Heart left ventricle (tissue), 16 donors: ENCODE measurements around the gene XRCC3. TPM values are rescaled to one million over a fixed set of nuclear protein-coding genes. Genes with fewer than 3 reads are reported as not detected.

Source experiments
- ATAC-seq, 4 donors: fragments of 200-7000 bp; cut with Tn5 transposase; one replicate each; pipeline ENCODE4 v1.9.1; 2020 to 2022; ENCODE audit warnings: moderate library complexity in 4 of 4, mild to moderate bottlenecking in 3 of 4, moderate number of reproducible peaks in 1 of 4
- DNase-seq, 5 donors: peaks; one replicate each; pipeline ENCODE4 v3.0.0-alpha.2; 2020
- H3K27ac ChIP-seq, 12 donors: fragments of 200-600 bp; sonication (generic) in 4 of 12; one replicate each; pipeline versions ENCODE4 v1.5.0 to v1.8.0; 2016 to 2022; ENCODE audit warnings: mild to moderate bottlenecking in 2 of 12
- H3K27me3 ChIP-seq, 9 donors: fragments of 200-600 bp; sonication (generic) in 2 of 9; one replicate each; pipeline versions ENCODE4 v1.5.1 to v1.8.0; 2016 to 2022; ENCODE audit warnings: mild to moderate bottlenecking in 3 of 9
- H3K36me3 ChIP-seq, 9 donors: fragments of 200-600 bp; sonication (generic) in 2 of 9; one replicate each; pipeline versions ENCODE4 v1.5.0 to v1.8.0; 2018 to 2022; ENCODE audit warnings: mild to moderate bottlenecking in 2 of 9
- H3K4me1 ChIP-seq, 12 donors: fragments of 200-600 bp; sonication (generic) in 4 of 12; one replicate each; pipeline versions ENCODE4 v1.5.0 to v1.8.0; 2016 to 2022; ENCODE audit warnings: mild to moderate bottlenecking in 3 of 12
- H3K4me3 ChIP-seq, 12 donors: fragments of 200-600 bp; sonication (generic) in 4 of 12; one replicate each; pipeline versions ENCODE4 v1.5.0 to v1.8.0; 2017 to 2022; ENCODE audit warnings: mild to moderate bottlenecking in 9 of 12, moderate library complexity in 4 of 12
- H3K9me3 ChIP-seq, 12 donors: fragments of 200-600 bp; sonication (generic) in 4 of 12; one replicate each; pipeline versions ENCODE4 v1.5.0 to v1.8.0; 2016 to 2022; ENCODE audit warnings: mild to moderate bottlenecking in 1 of 12
- CTCF ChIP-seq, 12 donors: fragments of 200-600 bp; sonication (generic) in 4 of 12; IDR thresholded peaks; one replicate each; pipeline versions ENCODE4 v1.5.0 to v1.8.0; 2018 to 2022; ENCODE audit warnings: antibody characterized with exemption in 12 of 12, mild to moderate bottlenecking in 5 of 12
- POLR2A ChIP-seq, 2 donors: fragments of 450-650 bp; IDR thresholded peaks; one replicate each; pipeline ENCODE4 v1.6.1; 2017; ENCODE audit warnings: antibody characterized with exemption in 2 of 2, mild to moderate bottlenecking in 2 of 2, moderate library complexity in 2 of 2
- WGBS, 4 donors: extraction: QIAGEN DNeasy Blood & Tissue Kit in 2 of 4; methylation state at CpG; one replicate each; pipeline versions ENCODE4 v1.1.5 to v1.1.7; 2013 to 2018; 5-methylcytosine and 5-hydroxymethylcytosine counted together
- intact Hi-C, 10 donors: fragments of 100-400 bp; cut with DNase I; formaldehyde crosslinking; loops; one replicate each; pipeline versions ENCODE4 v1.11.1 to v1.14.2; 2022
- polyA plus RNA-seq, 2 donors: library from polyadenylated mRNA; stranded (reverse); fragments of 200-250 nt; gene quantifications; one replicate each; pipeline ENCODE4 v1.2.3, GENCODE V29; 2013
- total RNA-seq, 9 donors: library from RNA; depleted of rRNA in 2 of 9; stranded (reverse); fragments of >200 nt in 2 of 9; fragmentation: NEBNext Ultra II Directional in 3 of 9; extraction: Animal tissue kit (Norgen Biotek cat#: 25700) in 3 of 9; gene quantifications; one replicate each; pipeline versions ENCODE4 v1.1.0 to v1.2.4, GENCODE V29; 2016 to 2023
- donor health status: ischemic (EF 13 %, LVEDD 7.1; RV severe dilation, severe dysfunction).
- donor health status: healthy with polysubstance abuse.
- donor health status: DM: no; HTN: yes; CAD: no.
- donor health status: DM: no; HTN: no; CAD: no.
- donor health status: ischemic (EF 25% LVEDD 6.9; RV normal size, moderate dysfunction).
- donor health status: ischemic (EF 25% LVEDD 5.7; RV mildly dilated, moderate dysfunction).
- donor health status: healthy.
- donor health status: DM: yes; HTN: yes; CAD: no.
- donor health status: ischemic (EF 35%, LVEDD 5.7; RV mildly dilated, moderate dysfunction).
- donor health status: nonischemic (EF 11% LVEDD 7.7; RV severe dilation, severe dysfunction).
- donor health status: DM: yes; HTN: yes; CAD: no.
- donor health status: PGD.
- donor health status: ischemic (EF 29% LVEDD 5.4; RV normal size, mild dysfunction).
- donor health status: nonischemic (EF 23%, LVEDD 6.1; RV moderate dilation, normal function).

XRCC3 gene
- total and polyA plus RNA-seq, 11 donors: 1.9 to 8.7 (median 3.0) TPM

DNA sequence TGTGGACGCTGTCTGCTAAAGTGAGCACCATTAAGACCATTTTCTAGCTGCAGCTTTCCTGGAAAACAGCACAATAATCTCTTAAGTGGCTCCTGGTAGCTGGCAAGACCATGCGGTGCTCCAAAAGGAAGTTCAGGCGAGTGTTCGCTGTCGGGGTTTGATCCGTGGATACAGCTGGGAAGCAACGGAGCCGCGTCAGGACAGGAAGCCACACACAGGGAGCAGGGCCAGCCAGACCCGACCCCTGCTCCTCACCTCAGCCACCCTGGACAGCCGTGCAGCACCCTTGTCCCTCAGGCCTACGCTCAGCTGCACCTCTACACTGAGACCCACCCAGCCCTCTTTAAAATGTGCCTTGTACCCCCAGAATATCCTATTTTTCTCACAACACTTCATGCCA lies 19.8 kb upstream of the XRCC3 start:
- WGBS, 4 donors: 43 to 60% (median 51%) methylated on average over 12 of the region's 12 CpGs

GRCh38 chr14:103734081-103734888 lies 19.0 kb upstream of the XRCC3 start:
- no peaks in the 10 kb centered on the region for H3K9me3 ChIP-seq
- ATAC-seq: no peak
- no peaks in the 10 kb centered on the region for H3K27me3 ChIP-seq
- H3K4me1 ChIP-seq: peaks cover 0 to 41% (median 20%) of the 10 kb centered on the region in 12 donors
- WGBS, 4 donors: 88 to 91% (median 91%) methylated on average over 23 of the region's 23 CpGs
- H3K27ac ChIP-seq: peak overlapping the region in 2 of 12 donors; percentile 25 to 29
- intact Hi-C loops: loop anchor here in 1 of 10 donors (10.0 kb wide), 2 partner anchors 159 to 251 kb away; no protein-coding TSS in a partner anchor
- H3K36me3 ChIP-seq: peaks cover 0 to 92% (median 79%) of the 10 kb centered on the region in 9 donors
- no peak for TF ChIP-seq CTCF (IDR thresholded peaks at IDR 0.05)
- TF ChIP-seq POLR2A (IDR thresholded peaks at IDR 0.05): no peak
- no peak overlapping the region for H3K4me3 ChIP-seq
- peak in 1 of 5 donors; percentile 45 for DNase-seq

More for the DNA sequence above, 19.8 kb upstream of the XRCC3 start:
- no peaks in the 10 kb centered on the region for H3K27me3 ChIP-seq
- H3K36me3 ChIP-seq: peaks cover 0 to 91% (median 79%) of the 10 kb centered on the region in 9 donors
- TF ChIP-seq POLR2A (IDR thresholded peaks at IDR 0.05): no peak
- TF ChIP-seq CTCF (IDR thresholded peaks at IDR 0.05): no peak
- H3K4me3 ChIP-seq: no peak overlapping the region
- H3K4me1 ChIP-seq: peaks cover 0 to 33% (median 20%) of the 10 kb centered on the region in 12 donors
- ATAC-seq (peak in 1 of 4 donors; percentile 4), DNase-seq (peak in 1 of 5 donors; percentile 55)
- peak overlapping the region in 6 of 12 donors; percentile 7 to 38 (median 26) for H3K27ac ChIP-seq
- intact Hi-C loops: loop anchor here in 1 of 10 donors (10.0 kb wide), 2 partner anchors 160 to 250 kb away; no protein-coding TSS in a partner anchor
- H3K9me3 ChIP-seq: no peaks in the 10 kb centered on the region

DNA sequence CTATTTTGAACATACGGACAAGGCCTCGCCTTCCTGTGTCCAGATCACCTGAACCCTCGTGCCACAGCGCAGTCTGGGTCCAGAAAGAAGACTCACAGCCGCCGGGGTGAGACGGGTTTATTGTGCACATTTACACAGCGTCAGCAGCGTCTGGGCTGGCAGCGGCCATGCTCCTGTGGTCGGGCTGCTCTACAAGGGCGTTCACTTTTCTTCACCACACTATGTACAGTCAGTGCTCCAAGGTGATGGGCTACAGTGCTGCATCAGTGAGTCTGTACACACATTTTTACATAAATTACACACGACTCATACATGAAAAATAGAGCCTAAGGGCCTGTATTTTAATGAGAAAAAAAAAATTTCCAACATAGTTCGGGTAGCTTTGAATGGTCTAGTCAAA lies 18.4 kb upstream of the XRCC3 start:
- H3K27ac ChIP-seq: no peak overlapping the region
- peak in 1 of 5 donors; percentile 45 for DNase-seq
- H3K9me3 ChIP-seq: no peaks in the 10 kb centered on the region
- no peak overlapping the region for H3K4me3 ChIP-seq
- intact Hi-C loops: loop anchor here in 1 of 10 donors (10.0 kb wide), 2 partner anchors 159 to 251 kb away; no protein-coding TSS in a partner anchor
- no peak for TF ChIP-seq POLR2A (IDR thresholded peaks at IDR 0.05)
- TF ChIP-seq CTCF (IDR thresholded peaks at IDR 0.05): no peak
- peaks cover 0 to 46% (median 20%) of the 10 kb centered on the region in 12 donors for H3K4me1 ChIP-seq
- H3K36me3 ChIP-seq: peaks cover 0 to 92% (median 79%) of the 10 kb centered on the region in 9 donors
- no peak for ATAC-seq
- no peaks in the 10 kb centered on the region for H3K27me3 ChIP-seq
- WGBS, 4 donors: 91 to 95% (median 93%) methylated on average over 14 of the region's 14 CpGs
